Ramos (cell line): ENCODE measurements around the gene EHMT1.

Experiments
- in situ Hi-C: fragments of 300-500 bp; cut with MboI; formaldehyde crosslinking; loops from one replicate; pipeline ENCODE4 v1.14.3; 2022; ENCODE audit warnings: low sequenced_read_pairs; ENCODE audit not compliant: unreplicated experiment

The EHMT1 gene

DNA sequence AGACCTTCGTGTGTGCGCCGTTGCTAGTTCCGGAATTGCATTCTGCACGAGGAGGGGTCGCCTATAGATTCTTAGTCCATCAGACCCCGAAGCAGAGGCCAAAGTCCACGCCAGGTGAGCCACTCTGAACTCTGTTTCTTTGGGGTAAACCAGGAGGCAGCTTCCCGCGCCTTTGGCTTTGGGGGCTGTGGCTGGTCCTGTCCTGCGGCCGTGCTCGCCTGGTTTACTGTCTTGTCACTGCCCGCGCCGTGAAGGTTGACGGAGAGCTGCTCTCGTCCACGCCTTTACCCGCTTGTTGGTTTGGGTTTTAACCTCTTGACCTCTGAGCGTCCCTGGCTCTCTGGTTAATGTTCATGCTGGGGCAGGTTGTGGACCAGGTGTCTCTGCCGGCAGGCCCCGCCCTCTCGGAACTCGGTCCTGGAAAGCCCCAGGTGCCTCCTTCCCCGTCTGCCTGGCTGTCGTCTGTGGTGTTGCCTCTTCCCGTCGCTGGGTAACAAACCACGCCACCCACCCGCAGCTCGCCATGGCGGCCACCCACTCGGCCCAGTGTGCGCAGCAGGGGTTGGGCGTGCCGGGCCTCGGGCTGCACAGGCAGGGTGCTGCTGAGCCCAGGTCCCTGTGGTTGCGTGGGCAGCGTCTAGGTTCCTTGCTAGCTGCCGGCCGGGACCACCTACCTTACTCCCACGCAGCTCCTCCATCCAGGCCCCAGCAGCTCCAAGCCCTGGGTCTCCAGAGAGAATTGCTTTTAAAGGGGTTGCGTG, 214.2 kb downstream of the EHMT1 start:
- in situ Hi-C loops, result no loop called here

DNA sequence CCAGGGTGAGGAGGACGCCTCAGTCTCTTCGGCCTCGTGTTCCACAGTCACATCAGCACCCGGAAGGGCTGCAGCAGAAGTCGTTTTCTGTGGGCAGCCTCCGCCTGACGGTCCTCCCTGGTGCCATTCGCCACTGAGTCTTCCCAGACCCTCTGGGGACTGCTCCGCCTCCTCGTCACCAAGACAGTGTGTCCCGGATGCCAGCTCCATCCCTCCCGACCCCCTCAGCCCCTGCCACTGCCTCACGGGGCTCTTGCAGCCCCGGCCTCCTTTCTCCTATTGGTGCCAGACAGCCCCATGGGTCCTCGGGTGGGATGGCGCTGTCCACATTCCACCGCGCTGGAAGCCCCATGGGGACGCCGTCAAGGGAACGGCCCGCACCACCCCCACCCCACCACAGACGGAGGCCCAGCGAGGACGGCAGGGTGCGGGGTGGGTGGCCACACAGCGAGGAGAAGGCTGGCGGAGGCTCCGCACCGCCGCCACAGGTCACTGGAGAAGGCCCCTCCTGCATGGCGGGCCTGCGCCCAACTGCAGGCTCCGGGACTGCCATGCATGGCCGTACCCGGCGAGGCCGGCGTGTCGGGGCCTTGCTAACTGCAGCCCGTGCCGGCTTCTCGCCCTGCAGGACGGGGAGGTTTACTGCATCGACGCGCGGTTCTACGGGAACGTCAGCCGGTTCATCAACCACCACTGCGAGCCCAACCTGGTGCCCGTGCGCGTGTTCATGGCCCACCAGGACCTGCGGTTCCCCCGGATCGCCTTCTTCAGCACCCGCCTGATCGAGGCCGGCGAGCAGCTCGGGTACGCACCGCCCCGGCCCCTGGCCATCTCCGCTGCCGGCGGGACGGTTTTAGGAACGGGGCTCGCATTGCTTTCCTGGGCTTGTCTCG, 215.2 kb downstream of the EHMT1 start:
- in situ Hi-C loops, result no loop called here

DNA sequence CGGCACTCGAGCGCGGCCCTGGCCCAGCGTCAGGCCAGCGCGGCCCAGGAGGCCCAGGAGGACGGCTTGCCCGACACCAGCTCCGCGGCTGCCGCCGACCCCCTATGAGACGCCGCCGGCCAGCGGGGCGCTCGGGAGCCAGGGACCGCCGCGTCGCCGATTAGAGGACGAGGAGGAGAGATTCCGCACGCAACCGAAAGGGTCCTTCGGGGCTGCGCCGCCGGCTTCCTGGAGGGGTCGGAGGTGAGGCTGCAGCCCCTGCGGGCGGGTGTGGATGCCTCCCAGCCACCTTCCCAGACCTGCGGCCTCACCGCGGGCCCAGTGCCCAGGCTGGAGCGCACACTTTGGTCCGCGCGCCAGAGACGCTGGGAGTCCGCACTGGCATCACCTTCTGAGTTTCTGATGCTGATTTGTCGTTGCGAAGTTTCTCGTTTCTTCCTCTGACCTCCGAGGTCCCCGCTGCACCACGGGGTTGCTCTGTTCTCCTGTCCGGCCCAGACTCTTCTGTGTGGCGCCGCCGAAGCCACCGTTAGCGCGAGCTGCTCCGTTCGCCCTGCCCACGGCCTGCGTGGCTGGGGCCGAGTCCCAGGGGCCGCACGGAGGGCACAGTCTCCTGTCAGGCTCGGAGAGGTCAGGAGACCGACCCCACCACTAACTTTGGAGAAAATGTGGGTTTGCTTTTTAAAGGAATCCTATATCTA, 216.2 kb downstream of the EHMT1 start:
- in situ Hi-C loops, result no loop called here

DNA sequence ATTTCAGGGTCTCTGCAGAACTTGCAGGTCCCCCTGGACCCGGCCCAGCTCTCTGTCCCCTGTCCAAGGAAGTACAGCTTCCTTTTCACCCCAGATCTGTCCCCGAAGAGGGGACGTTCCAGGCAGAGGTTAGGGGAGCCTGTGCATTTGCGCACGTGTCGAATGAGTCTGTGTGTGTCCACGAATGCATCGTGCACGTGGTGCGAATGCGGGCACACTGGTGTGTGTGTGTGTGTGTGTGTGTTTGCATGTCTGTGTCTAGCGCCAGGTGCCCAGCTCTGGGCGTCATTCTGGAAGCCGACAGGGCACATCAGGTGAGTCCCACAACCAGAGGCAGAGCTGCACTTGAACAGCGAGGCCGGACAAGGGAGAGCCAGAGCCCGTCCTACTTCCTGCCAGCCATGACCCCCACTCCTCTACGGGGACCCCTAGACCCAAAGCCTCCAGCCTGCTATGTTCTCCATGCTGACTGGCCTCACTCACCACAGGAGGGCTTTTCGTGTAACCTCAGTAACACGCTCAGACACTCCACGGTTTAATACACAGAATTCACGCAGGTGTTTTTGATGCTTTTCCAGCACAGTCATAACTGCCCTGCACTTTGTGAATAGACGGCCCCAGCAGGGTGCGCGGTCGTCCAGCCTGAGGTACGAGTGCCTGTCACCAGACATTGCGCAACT, 217.5 kb downstream of the EHMT1 start:
- in situ Hi-C loops, result no loop called here

DNA sequence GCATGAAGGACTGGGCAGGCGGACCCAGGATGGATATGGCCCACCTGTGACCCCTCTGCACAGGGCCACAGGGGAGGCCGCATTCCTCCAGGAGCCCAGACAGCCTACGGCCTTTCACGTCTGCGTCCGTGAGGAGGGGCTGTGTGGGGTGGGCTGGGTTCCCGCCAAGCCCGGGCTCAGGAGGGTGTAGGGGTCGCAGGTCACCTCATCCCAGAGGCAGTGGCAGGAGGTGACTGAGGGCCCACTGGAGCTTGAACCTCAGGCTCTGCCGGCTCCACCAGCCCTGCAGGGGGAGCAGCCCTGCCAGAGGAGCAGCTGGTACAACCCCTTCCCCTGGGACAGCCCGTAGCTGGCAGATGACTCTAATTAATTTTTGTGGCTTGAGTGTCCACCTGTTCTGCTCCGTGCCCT, 218.0 kb downstream of the EHMT1 start:
- in situ Hi-C loops, result no loop called here

DNA sequence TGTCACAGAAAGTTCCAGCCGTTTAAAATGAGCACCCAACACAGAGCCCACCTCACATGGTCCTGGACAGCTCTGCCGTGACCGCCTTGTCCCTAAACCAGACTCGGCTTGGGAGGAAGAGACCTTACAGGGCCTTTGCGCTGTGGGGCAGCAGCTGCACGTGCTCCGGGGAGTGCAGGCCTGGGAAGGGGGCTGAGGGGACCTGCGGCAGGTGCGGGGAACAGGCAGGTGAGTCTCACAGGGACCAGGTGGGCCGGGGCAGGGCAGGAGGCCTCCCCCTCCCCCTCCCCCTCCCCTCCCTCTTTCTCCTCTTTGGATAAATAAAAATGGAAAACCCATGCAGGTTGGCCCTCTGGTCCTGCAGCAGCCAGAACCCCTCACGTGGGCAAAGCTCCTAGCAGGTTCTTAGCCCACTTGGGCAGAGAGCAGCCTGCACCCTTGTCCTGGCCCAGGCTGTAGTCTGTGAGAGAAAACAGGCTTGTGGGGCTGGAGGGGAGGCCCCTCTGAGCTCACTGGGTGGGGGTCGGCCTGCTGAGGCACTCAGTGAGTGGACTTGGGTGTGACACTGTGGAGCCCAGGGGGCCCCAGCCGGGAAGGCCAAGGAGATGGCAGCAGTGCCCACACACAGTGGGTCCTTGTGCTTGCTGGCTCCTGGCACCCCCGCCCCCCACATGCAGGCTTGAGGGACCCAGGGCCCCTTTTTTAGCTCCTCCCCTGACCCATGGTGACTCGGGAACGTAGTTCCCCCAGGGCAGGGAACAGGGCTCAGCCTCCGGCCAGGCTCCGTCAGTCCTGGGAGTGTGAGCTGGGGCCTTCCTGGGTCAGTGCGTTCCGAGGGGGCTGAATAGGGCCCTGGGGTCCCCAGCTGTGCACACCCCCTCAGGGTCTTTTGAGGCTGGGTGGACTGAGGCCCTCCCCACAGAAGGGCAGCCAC, 218.8 kb downstream of the EHMT1 start:
- in situ Hi-C loops, result no loop called here

DNA sequence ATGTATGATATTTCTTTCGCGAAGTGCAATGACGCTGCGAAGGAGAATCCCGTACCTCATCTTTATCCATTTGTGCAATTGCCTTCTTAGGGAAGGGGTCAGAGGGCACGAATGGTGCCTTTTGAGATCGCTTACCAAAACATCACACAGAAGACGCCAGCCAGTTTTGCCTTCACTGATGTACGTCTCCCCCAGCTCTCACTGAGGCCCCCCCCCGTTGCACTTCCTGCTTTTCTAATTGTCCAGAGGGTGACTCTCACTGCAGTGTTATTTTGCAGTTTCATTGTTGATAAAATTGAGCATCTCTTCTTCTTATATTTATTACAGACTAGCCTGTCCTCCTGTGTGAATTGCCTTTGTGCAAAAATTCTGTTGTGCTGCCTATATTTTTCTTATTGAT, 219.8 kb downstream of the EHMT1 start:
- in situ Hi-C loops, result no loop called here

DNA sequence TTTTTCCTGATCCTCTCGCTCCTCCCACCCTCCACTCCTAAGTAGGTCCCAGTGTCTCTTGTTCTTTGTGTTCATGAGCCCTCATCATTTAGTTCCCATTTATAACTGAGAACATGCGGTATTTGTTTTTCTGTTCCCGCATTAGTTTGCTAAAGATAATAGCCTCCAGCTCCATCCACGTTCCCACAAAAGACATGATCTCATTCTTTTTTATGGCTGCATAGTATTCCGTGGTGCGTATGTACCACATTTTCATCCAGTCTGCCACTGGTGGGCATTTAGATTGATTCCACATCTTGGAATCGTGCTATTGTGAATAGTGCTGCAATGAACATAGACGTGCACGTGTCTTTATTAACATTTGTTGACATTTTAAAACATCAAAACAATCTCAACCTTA, 224.6 kb downstream of the EHMT1 start:
- in situ Hi-C loops, result no loop called here

DNA sequence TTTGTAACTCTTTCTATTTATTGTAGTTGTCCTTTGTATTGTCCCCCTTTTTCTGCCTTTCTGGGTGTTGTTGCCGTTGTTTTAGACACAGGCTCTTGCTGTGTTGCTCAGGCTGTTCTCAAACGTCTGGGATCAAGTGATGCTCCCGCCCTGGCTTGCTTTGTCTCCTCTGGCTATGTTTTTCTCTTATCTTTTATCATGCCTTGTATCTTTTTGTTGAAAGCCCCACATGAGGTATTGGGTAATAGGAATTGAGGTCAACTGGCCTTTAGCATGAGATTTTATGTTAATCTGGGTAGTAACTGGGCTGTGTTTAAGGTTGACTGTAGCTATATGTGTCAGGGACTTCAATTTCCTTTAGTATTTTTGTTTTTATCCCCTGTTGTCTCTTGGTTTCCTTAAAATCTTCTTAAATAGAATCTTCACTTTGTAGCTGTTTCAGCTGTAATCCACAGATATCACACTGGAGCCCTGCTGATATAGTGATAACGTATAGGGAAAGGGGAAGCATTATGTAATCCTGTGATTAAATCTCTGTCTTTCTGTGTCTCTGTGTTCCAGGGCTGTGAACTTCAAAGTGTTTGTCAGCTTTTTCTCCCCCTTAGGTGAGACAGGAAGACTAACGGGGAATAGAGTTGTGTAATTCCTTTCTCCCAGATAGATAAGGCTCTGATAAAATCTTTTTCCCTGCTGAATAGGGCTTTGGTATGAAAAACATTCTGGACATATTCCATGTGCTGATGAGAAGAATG, 232.9 kb downstream of the EHMT1 start:
- in situ Hi-C loops, result no loop called here

DNA sequence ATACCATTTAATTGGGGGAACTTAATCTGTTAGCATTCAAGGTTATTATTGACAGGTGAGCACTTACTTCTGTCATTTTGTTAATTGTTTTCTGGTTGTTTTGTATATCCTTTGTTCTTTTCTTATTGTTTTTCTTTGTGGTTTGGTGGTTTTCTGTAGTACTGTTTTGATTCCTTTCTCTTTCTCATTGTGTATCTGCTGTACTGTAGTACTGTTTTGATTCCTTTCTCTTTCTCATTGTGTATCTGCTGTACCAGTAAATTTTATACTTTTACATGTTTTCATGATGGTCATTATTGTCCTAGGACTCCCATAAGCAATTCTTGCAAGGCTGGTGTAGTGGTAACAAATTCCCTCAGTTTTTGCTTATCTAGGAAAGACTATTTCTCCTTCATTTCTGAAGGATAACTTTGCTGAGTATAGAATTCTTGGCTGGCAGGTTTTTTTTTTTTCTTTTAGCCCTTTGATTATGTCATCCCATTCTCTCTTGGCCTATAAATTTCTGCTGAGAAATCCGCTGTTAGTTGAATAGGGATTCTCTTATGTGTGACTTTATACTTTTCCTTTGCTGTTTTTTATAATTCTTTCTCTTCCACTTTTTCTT, 234.7 kb downstream of the EHMT1 start:
- in situ Hi-C loops, result no loop called here

DNA sequence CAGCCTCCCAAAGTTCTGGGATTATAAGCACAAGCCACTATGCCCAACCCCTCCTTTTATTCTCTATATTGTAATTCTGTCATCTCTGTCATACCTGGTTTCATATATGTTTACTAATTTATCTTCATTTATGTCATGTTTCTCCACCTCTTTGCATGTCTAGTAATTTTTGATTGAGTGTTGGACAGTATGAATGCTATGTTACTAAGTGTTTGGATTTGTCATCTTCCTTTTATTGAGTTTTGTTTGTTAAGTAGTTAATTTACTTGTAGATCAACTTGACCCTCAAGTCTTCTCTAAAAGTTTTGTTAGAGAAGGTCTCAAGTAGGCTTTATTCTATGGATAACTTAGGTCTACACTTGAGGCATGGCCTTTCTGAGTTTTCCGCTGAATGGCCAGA, 241.6 kb downstream of the EHMT1 start:
- in situ Hi-C loops, result no loop called here

DNA sequence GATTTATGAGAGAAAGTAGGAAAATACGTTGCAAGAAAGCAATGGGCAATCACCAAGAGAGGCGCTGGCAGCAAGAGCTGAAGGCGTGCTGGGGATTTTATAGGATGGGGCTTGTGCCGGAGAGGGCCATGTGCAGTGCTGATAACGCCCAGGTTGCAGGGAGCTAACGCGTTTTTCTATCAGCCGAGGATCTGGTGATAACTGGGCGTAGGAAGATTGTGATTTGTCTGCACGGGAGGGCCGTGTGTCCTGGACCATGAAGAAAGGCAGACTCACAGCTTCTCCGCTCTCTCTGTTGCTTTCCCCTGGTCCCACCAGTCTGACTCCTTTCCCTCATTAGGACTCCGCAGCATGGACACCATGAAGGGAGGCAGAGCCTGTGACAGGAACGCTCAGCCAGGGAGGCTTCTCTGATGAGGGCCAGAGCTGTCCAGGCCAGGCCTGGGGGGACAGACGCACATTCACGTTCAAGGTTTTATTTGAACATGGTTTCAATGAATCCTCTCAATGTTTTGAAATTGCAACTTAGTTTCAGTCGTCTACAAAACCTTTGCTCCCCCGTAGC, 246.9 kb downstream of the EHMT1 start:
- in situ Hi-C loops, result no loop called here

DNA sequence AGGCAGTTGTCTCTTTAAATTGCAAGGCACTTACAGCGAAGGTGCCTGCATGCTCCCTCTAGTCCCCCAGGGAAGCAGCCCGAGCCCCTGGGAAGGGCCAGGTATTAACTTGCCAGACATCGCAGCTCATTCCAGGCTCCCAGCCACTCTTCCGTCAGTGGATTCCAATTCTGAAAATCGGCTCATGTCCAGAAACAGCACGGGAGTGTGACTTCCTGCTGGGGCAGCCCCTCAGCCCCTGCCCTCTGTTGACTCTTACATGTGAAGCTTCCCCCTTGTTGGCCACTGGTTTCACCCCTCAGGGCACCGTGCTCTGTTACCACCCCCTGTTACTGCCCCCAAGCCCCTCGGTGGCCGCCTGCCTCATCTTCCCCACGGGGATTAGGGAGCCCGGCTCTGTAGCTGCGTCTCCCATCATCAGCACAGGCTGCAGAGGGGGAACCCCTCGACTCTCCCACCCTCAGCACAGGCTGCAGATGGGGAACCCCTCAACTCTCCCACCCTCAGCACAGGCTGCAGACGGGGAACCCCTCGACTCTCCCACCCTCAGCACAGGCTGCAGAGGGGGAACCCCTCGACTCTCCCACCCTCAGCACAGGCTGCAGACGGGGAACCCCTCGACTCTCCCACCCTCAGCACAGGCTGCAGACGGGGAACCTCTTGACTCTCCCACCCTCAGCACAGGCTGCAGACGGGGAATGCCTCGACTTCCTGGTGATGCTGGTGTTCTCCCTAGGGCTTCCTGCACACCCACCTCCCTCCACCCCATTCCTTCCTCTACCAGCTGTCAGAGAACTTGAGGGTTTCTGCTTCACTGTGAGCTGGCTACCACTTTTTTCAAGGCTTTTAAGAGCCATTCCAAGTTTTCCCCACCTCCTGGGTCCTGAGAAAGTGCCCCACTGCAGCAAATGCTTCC, 247.7 kb downstream of the EHMT1 start:
- in situ Hi-C loops, result no loop called here

DNA sequence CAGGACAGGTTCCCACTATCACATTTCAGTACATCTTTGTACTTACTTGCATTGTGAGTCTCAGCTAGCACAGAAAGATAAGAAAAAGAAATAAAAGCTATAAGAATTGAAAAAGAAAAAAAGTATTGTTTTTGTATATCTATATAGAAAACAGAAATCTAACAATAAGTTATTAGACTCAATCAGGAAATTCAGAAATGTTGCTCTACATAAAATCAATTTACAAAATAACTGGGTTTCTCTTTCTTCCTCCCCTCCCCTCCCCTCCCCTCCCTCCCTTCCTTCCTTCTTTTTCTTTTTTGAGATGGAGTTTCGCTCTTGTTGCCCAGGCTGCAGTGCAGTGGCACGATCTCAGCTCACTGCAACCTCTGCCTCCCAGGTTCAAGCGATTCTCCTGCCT, 251.6 kb downstream of the EHMT1 start:
- in situ Hi-C loops, result no loop called here

DNA sequence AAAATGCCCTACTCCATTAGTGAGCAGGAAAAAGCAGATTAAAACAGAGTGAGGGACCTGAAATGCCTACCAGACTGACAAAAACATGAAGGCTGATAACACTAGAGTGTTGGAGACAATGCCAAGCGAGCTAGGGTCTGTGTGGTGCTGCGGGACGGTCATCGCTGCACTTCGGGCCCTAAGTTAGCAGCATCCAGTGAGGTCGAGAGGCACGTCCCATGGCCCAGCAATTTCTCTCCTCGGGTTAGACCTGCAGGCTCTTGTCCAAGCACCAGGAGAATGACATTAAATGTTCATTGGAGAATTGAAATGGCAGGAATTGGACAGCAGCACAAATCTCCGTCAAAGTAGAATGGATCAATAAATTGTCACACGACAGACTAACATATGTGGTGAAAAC, 253.5 kb downstream of the EHMT1 start:
- in situ Hi-C loops, result no loop called here

DNA sequence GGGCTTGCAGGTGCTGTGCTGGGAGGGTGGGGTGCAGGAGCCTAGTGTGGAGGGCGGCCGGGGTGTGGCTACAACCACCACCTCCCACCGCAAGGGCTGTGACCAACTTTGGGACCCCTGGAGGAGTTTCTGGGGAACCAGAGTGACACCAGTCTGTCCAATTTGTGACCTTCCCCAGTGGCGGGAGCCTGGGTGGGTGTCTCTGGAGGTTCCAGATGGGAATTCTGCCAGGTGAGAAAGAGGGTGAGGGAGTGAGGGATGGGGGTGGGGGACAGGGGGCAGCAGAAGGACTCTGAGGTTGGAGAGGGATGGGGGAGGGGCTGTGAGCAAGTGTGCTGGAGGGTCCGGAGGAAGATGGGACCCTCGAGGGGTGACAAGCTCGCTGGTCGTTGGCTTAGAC, 254.6 kb downstream of the EHMT1 start:
- in situ Hi-C loops, result no loop called here

DNA sequence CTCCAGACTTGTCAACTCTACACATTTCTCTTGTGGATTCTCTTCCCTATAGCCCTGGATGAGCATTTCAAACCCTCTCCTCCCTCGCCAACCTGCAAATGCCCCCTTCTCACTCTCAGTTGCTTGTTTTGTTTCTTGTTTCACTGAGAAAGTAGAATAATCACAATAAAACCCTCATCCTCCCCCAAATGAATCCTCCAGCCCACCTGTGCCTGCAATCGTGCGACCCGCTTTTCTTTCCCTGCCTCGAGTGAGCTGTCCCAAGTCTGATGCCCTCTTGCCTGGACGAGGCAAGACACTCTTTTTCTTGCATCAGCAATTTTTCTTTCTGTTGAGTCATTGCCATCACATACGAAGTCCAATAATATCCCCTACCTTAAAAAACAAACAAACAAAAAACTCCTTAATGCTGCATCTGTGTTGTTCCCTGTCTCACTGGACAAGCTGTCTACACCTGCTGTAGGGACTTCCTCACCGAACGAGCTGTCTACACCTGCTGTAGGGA, 255.1 kb downstream of the EHMT1 start:
- in situ Hi-C loops, result no loop called here
